ENCODE data around the gene ADCY5. TPM values are rescaled to one million over a fixed set of nuclear protein-coding genes. Genes with fewer than 3 reads are reported as not detected.

ADCY5 gene
- total and polyA plus RNA-seq, 2 donors from 2014 or later: 7.1 to 33.6 TPM

DNA sequence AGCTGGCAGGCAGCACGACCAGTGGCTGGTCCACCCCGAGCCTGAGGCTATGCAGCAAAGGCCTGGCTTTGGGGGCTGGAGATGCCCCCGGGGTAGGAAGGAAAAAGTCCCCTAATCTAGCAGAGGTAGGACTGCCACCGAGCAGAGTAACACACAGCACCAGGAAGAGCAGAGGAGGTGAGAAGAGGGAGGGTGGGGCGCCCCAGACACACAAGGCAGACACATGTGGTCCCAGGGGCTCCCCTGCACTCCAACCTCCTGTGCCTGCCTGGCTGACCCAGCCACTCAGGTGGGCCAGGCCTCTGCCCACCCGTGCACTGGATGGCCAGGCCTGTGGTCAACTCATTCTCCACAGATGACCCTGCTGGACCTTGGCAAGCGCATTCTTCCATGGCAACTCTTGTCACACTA, 112.4 kb downstream of the ADCY5 start:
- H3K27ac ChIP-seq (ENCODE audit: low read depth in 2 of 2, low read length in 2 of 2): no peak overlapping the region
- H3K4me1 ChIP-seq (ENCODE audit: control insufficient read depth in 2 of 3, insufficient read depth in 2 of 3, low read depth in 1 of 3, low read length in 3 of 3): no peaks in the 10 kb centered on the region
- DNase-seq (peak in 1 of 5 donors; percentile 58), FAIRE-seq (no peak)
- H3K36me3 ChIP-seq (ENCODE audit: control insufficient read depth in 2 of 3, insufficient read depth in 3 of 3, low read length in 3 of 3): no peaks in the 10 kb centered on the region
- no peak overlapping the region for H3K9ac ChIP-seq (ENCODE audit: low read length in 3 of 3)
- no peak overlapping the region for H3K4me3 ChIP-seq (ENCODE audit: low read length in 3 of 3)
- TF ChIP-seq CTCF (IDR thresholded peaks at IDR 0.05; ENCODE audit: borderline replicate concordance, extremely low read depth, insufficient read depth): no peak
- H3K27me3 ChIP-seq (ENCODE audit: control insufficient read depth, insufficient read depth, low read length): no peaks in the 10 kb centered on the region
- intact Hi-C loops (cut with DNase I): no loop called here
- no peaks in the 10 kb centered on the region for H3K9me3 ChIP-seq (ENCODE audit: control insufficient read depth in 2 of 3, insufficient read depth in 1 of 3, low read length in 3 of 3)

GRCh38 chr3:123336001-123336400, 112.9 kb downstream of the ADCY5 start:
- Histone ChIP-seq H3K27me3 (ENCODE audit: control insufficient read depth, insufficient read depth, low read length) (no peaks in the 10 kb centered on the region), H3K4me1 (ENCODE audit: control insufficient read depth in 2 of 3, insufficient read depth in 2 of 3, low read depth in 1 of 3, low read length in 3 of 3) (no peaks in the 10 kb centered on the region), H3K4me3 (ENCODE audit: low read length in 3 of 3) (no peak overlapping the region), H3K36me3 (ENCODE audit: control insufficient read depth in 2 of 3, insufficient read depth in 3 of 3, low read length in 3 of 3) (no peaks in the 10 kb centered on the region), H3K9me3 (ENCODE audit: control insufficient read depth in 2 of 3, insufficient read depth in 1 of 3, low read length in 3 of 3) (no peaks in the 10 kb centered on the region), H3K9ac (ENCODE audit: low read length in 3 of 3) (no peak overlapping the region), H3K27ac (ENCODE audit: low read depth in 2 of 2, low read length in 2 of 2) (no peak overlapping the region)
- FAIRE-seq: no peak
- no peak for DNase-seq
- TF ChIP-seq CTCF (IDR thresholded peaks at IDR 0.05; ENCODE audit: borderline replicate concordance, extremely low read depth, insufficient read depth): no peak
- intact Hi-C loops (cut with DNase I): no loop called here

DNA sequence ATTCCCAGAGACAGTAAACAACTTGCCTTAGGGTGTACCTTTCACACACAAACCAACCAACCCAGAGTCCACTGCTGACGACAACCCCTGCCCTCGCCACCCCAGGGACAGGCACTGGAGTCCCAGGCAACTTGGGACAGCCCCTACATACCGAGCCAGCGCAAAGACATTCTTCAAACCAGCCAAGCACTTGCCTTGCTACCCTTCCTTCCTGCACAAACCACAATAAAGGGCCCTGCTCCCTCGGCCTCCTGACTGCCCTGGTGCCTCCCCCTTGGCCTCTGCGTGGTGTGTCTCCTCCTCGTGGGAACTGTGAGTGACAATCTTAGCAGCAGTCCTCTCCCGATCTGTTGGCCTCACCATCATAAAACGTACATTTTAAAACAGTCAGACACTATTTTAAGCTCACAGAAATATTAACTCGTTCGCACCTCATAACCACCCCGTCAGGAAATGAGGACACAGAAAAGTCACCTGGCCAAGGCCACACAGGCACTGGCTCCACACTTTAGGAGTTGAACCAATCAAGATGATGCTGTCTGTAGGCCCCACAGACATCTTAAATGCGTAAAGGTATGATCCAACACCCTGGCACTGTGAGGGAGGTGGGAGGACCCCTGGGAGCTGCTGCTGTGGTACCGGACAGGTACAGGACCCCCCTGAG, 113.8 kb downstream of the ADCY5 start:
- Histone ChIP-seq H3K4me3 (ENCODE audit: low read length in 3 of 3) (no peak overlapping the region), H3K27ac (ENCODE audit: low read depth in 2 of 2, low read length in 2 of 2) (no peak overlapping the region), H3K4me1 (ENCODE audit: control insufficient read depth in 2 of 3, insufficient read depth in 2 of 3, low read depth in 1 of 3, low read length in 3 of 3) (peaks cover 0 to 5% (median under 1%) of the 10 kb centered on the region in 3 donors), H3K9me3 (ENCODE audit: control insufficient read depth in 2 of 3, insufficient read depth in 1 of 3, low read length in 3 of 3) (no peaks in the 10 kb centered on the region), H3K27me3 (ENCODE audit: control insufficient read depth, insufficient read depth, low read length) (no peaks in the 10 kb centered on the region), H3K36me3 (ENCODE audit: control insufficient read depth in 2 of 3, insufficient read depth in 3 of 3, low read length in 3 of 3) (no peaks in the 10 kb centered on the region), H3K9ac (ENCODE audit: low read length in 3 of 3) (no peak overlapping the region)
- no peak for DNase-seq
- intact Hi-C loops (cut with DNase I): no loop called here
- TF ChIP-seq CTCF (IDR thresholded peaks at IDR 0.05; ENCODE audit: borderline replicate concordance, extremely low read depth, insufficient read depth): no peak
- FAIRE-seq: no peak

GRCh38 chr3:123334056-123334455, 114.8 kb downstream of the ADCY5 start:
- DNase-seq (peak in 1 of 5 donors; percentile 26), FAIRE-seq (no peak)
- Histone ChIP-seq H3K9ac (ENCODE audit: low read length in 3 of 3) (no peak overlapping the region), H3K36me3 (ENCODE audit: control insufficient read depth in 2 of 3, insufficient read depth in 3 of 3, low read length in 3 of 3) (no peaks in the 10 kb centered on the region), H3K9me3 (ENCODE audit: control insufficient read depth in 2 of 3, insufficient read depth in 1 of 3, low read length in 3 of 3) (no peaks in the 10 kb centered on the region), H3K4me1 (ENCODE audit: control insufficient read depth in 2 of 3, insufficient read depth in 2 of 3, low read depth in 1 of 3, low read length in 3 of 3) (peaks cover 0 to 7% (median 5%) of the 10 kb centered on the region in 3 donors), H3K27ac (ENCODE audit: low read depth in 2 of 2, low read length in 2 of 2) (no peak overlapping the region), H3K27me3 (ENCODE audit: control insufficient read depth, insufficient read depth, low read length) (no peaks in the 10 kb centered on the region), H3K4me3 (ENCODE audit: low read length in 3 of 3) (no peak overlapping the region)
- TF ChIP-seq CTCF (IDR thresholded peaks at IDR 0.05; ENCODE audit: borderline replicate concordance, extremely low read depth, insufficient read depth): no peak
- intact Hi-C loops (cut with DNase I): no loop called here
